GM12878 (cell line): ENCODE results near the gene KPNA5. TPM values are rescaled to one million over a fixed set of nuclear protein-coding genes. Genes with fewer than 3 reads are reported as not detected.
A peak's percentile ranks its signal among the peaks of the same experiment; 100 is the strongest.

Source experiments
- ATAC-seq: fragments of 200-7000 bp; cut with Tn5 transposase; 3 replicates; pipeline ENCODE4 v1.9.1; 2020; ENCODE audit warnings: mild to moderate bottlenecking, moderate library complexity
- Bru-seq: library from RNA; stranded (reverse); fragments of 400-500 nt; gene quantifications from one replicate; lab custom pipeline; 2021; lab: Mats Ljungman, UMichigan
- BruChase-seq, 2 experiments: library from RNA; stranded (reverse); fragments of 400-500 nt; gene quantifications; one replicate each; lab custom pipeline; 2021; lab: Mats Ljungman, UMichigan
- BruUV-seq: library from RNA; stranded (reverse); fragments of 400-500 nt; replicated peaks from 2 replicates; lab custom pipeline; 2021; lab: Mats Ljungman, UMichigan
- CTCF ChIA-PET: fragments of 300-600 bp; sonication (Branson Sonifier 250); formaldehyde crosslinking; extraction: SDS; loops from one replicate; lab custom pipeline; 2021; ENCODE audit warnings: inconsistent platforms; lab: Yijun Ruan, JAX
- POLR2A ChIA-PET: fragments of 350-600 bp; formaldehyde crosslinking; extraction: SDS; loops from one replicate; lab custom pipeline; 2021; ENCODE audit warnings: inconsistent platforms; lab: Charles Lee
- RAD21 ChIA-PET: fragments of 300-600 bp; sonication (Branson Sonifier 250); formaldehyde crosslinking; loops from one replicate; lab custom pipeline; 2023; ENCODE audit warnings: antibody characterized with exemption; ENCODE audit not compliant: unreplicated experiment; lab: Charles Lee
- SMC1A ChIA-PET: fragments of 300-600 bp; sonication (Branson Sonifier 250); formaldehyde crosslinking; loops from one replicate; lab custom pipeline; 2023; ENCODE audit not compliant: unreplicated experiment, uncharacterized antibody; lab: Charles Lee
- DNase-seq: peaks from one replicate; pipeline ENCODE4 v3.0.0-alpha.2; 2011; ENCODE audit warnings: low read depth, low spot score
- FAIRE-seq: peaks from 3 replicates; lab custom pipeline; 2011; peaks lifted over from hg19 to GRCh38; lab: Jason Lieb, UNC
- H2AFZ ChIP-seq: 2 replicates; pipeline ENCODE4 v1.6.0; 2011; ENCODE audit warnings: low read depth, low read length, control low read depth; ENCODE audit not compliant: control insufficient read depth
- H3K27ac ChIP-seq: 2 replicates; pipeline ENCODE4 v1.5.1; 2011; ENCODE audit warnings: control low read depth; ENCODE audit not compliant: control insufficient read depth, insufficient read depth
- H3K27me3 ChIP-seq, 2 experiments: replicated peaks in 1 of 2; 2 replicates each; pipeline versions ENCODE4 v1.6.0 to v1.6.1; 2011; ENCODE audit warnings: low read length in 1 of 2; ENCODE audit not compliant: control insufficient read depth in 2 of 2, insufficient read depth in 2 of 2
- H3K36me3 ChIP-seq, 2 experiments: 2 replicates each; pipeline ENCODE4 v1.5.1; 2011; ENCODE audit warnings: low read length in 1 of 2; ENCODE audit not compliant: control insufficient read depth in 2 of 2, insufficient read depth in 2 of 2
- H3K4me1 ChIP-seq: 2 replicates; pipeline ENCODE4 v1.6.1; 2011; ENCODE audit warnings: mild to moderate bottlenecking, low read length, moderate library complexity, mixed read lengths; ENCODE audit not compliant: control insufficient read depth, insufficient read depth
- H3K4me2 ChIP-seq: 2 replicates; pipeline ENCODE4 v1.6.0; 2011; ENCODE audit warnings: control low read depth; ENCODE audit not compliant: control insufficient read depth, insufficient read depth
- H3K4me3 ChIP-seq: fragments of 200-600 bp; sonication (generic); 2 replicates; pipeline ENCODE4 v1.5.1; 2016
- H3K79me2 ChIP-seq: 2 replicates; pipeline ENCODE4 v1.6.0; 2011; ENCODE audit warnings: low read length; ENCODE audit not compliant: control insufficient read depth, insufficient read depth
- H3K9ac ChIP-seq: 2 replicates; pipeline ENCODE4 v1.8.0; 2011; ENCODE audit warnings: low read length, control low read depth, mixed read lengths; ENCODE audit not compliant: control insufficient read depth, insufficient read depth
- H3K9me3 ChIP-seq: replicated peaks from 3 replicates; pipeline ENCODE4 v1.5.1; 2011; ENCODE audit warnings: mild to moderate bottlenecking, low read length; ENCODE audit not compliant: control insufficient read depth, insufficient read depth
- H4K20me1 ChIP-seq: 2 replicates; pipeline ENCODE4 v1.6.0; 2011; ENCODE audit not compliant: control insufficient read depth, insufficient read depth
- BACH1 ChIP-seq: fragments of 450-650 bp; IDR thresholded peaks from 2 replicates; pipeline ENCODE4 v1.6.1; 2017; ENCODE audit warnings: mild to moderate bottlenecking, borderline replicate concordance
- EGR1 ChIP-seq, 2 experiments: IDR thresholded peaks; 1 replicate in 1 of 2; 2 replicates in 1 of 2; pipeline ENCODE4 v1.6.1; 2011 to 2012; ENCODE audit warnings: low read depth in 2 of 2, low read length in 2 of 2, borderline replicate concordance in 1 of 2, mild to moderate bottlenecking in 1 of 2, moderate library complexity in 1 of 2
- LARP7 ChIP-seq: fragments of 450-650 bp; IDR thresholded peaks from 2 replicates; pipeline ENCODE4 v1.6.1; 2017; ENCODE audit warnings: mild to moderate bottlenecking
- MEF2B ChIP-seq: fragments of 450-650 bp; IDR thresholded peaks from 2 replicates; pipeline ENCODE4 v1.6.1; 2018; ENCODE audit warnings: mild to moderate bottlenecking, moderate library complexity; ENCODE audit not compliant: partially characterized antibody, poor library complexity, severe bottlenecking
- NFYA ChIP-seq: IDR thresholded peaks from 2 replicates; pipeline ENCODE4 v1.6.1; 2011; ENCODE audit warnings: low read depth, mild to moderate bottlenecking, low read length, improper control_type of control experiment, borderline replicate concordance
- NFYB ChIP-seq: IDR thresholded peaks from 2 replicates; pipeline ENCODE4 v1.6.1; 2011; ENCODE audit warnings: low read depth, mild to moderate bottlenecking, low read length, improper control_type of control experiment, moderate library complexity; ENCODE audit not compliant: insufficient read depth
- PKNOX1 ChIP-seq: fragments of 450-650 bp; IDR thresholded peaks from 2 replicates; pipeline ENCODE4 v1.6.1; 2016; ENCODE audit warnings: mild to moderate bottlenecking
- RBBP5 ChIP-seq: fragments of 200-600 bp; sonication (generic); conservative IDR thresholded peaks from 2 replicates; pipeline ENCODE4 v1.6.1; 2016
- RUNX3 ChIP-seq: IDR thresholded peaks from 2 replicates; pipeline ENCODE4 v1.6.1; 2012; ENCODE audit warnings: low read length, inconsistent platforms
- SUZ12 ChIP-seq: fragments of 200-600 bp; sonication (generic); IDR thresholded peaks from one replicate; pipeline ENCODE4 v1.6.1; 2018; ENCODE audit warnings: antibody characterized with exemption, mild to moderate bottlenecking; ENCODE audit not compliant: unreplicated experiment
- TAF1 ChIP-seq: IDR thresholded peaks from 2 replicates; pipeline ENCODE4 v1.6.1; 2011; ENCODE audit warnings: mild to moderate bottlenecking, low read depth, low read length, borderline replicate concordance
- YY1 ChIP-seq: IDR thresholded peaks from 2 replicates; pipeline ENCODE4 v1.6.1; 2011; ENCODE audit warnings: low read depth, mild to moderate bottlenecking, low read length
- ZBED1 ChIP-seq: IDR thresholded peaks from 2 replicates; pipeline ENCODE4 v1.6.1; 2016; ENCODE audit warnings: borderline replicate concordance
- WGBS: methylation state at CpG from one replicate; pipeline ENCODE4 v1.1.6; 2016; ENCODE audit warnings: low lambda C conversion rate; ENCODE audit not compliant: insufficient replicate concordance, insufficient coverage; ENCODE audit errors: missing lambda C conversion rate; 5-methylcytosine and 5-hydroxymethylcytosine counted together
- in situ Hi-C: fragments of 300-500 bp; cut with MboI; formaldehyde crosslinking; loops from 9 replicates; pipeline ENCODE4 v1.14.3; 2018; ENCODE audit warnings: mixed read lengths
- intact Hi-C: fragments of 100-400 bp; cut with micrococcal nuclease; formaldehyde crosslinking; loops from one replicate; pipeline ENCODE4 v1.14.2; 2022; ENCODE audit not compliant: unreplicated experiment
- long read RNA-seq, 2 experiments: library from polyadenylated mRNA; unstranded; transcript quantifications; one replicate each; pipeline ENCODE4 v2.0.0, GENCODE V29; 2019 to 2020
- polyA minus RNA-seq, 3 experiments: library from RNA; depleted of rRNA, polyadenylated mRNA; stranded (reverse); fragments of >200 nt; gene quantifications; 2 replicates each; pipeline ENCODE4 v1.2.3, GENCODE V29; 2011
- polyA plus RNA-seq, 11 experiments: library from polyadenylated mRNA; depleted of rRNA in 4 of 11; unstranded in 6 of 11; stranded (reverse) in 5 of 11; fragments of >200 nt; fragmentation: Nextera tagmentation in 4 of 11; fragmentation: Illumina TruSeq in 1 of 11; extraction: Ambion mirVana in 4 of 11; extraction: Trizol in 1 of 11; gene quantifications; 1 replicate in 1 of 11; 2 replicates in 10 of 11; pipeline versions ENCODE4 v1.2.1 to v1.2.3, GENCODE V29; 2011 to 2016; ENCODE audit warnings: inconsistent platforms in 2 of 11, missing spikeins in 2 of 11, low read depth in 1 of 11
- total RNA-seq, 4 experiments: library from RNA; depleted of rRNA in 3 of 4; stranded (reverse); fragments of >200 nt in 3 of 4; fragmentation: Illumina TruSeq in 1 of 4; extraction: Trizol in 1 of 4; gene quantifications; 2 replicates each; pipeline versions ENCODE4 v1.2.1 to v1.2.3, GENCODE V29; 2013 to 2021

The KPNA5 gene
- 12.5 and 15.5 TPM in 2 replicates for total RNA-seq (2013; cell fraction: nucleolus; rRNA removed)
- total RNA-seq (2014; rRNA removed) (4.2 and 4.8 TPM in 2 replicates), total RNA-seq (2014; rRNA removed; fragmentation: Illumina TruSeq; extraction: Trizol) (7.0 and 7.6 TPM in 2 replicates), total RNA-seq (2021) (6.0 and 7.0 TPM in 2 replicates), polyA plus RNA-seq (2011; rRNA removed) (4.8 and 10.6 TPM in 2 replicates), polyA plus RNA-seq (2014; fragmentation: Illumina TruSeq; extraction: Trizol) (4.7 and 5.9 TPM in 2 replicates), polyA plus RNA-seq (2014; fragmentation: Nextera tagmentation; extraction: Ambion mirVana) (1 to 10 TPM; 1.9 to 2.5 TPM), polyA plus RNA-seq (2014; rRNA removed) (2.9 and 4.6 TPM in 2 replicates), polyA plus RNA-seq (2016; fragmentation: Nextera tagmentation; extraction: Ambion mirVana) (1 to 10 TPM; 3.0 to 4.4 TPM), polyA minus RNA-seq (2011; rRNA and poly(A)+ RNA removed) (3.4 and 3.8 TPM in 2 replicates), Bru-seq, nascent RNA (percentile 78 among the genes with signal in this experiment), BruChase-seq, experiment 1, labeled RNA remaining after a 6-hour chase (percentile 65 among the genes with signal in this experiment), BruChase-seq, experiment 2, labeled RNA remaining after a 2-hour chase (percentile 76 among the genes with signal in this experiment)
- 1.6 TPM for polyA plus RNA-seq (2011; ENCODE audit: low read depth)
- polyA plus RNA-seq (2011; cell fraction: cytosol; rRNA removed) = 1.5 and 1.7 TPM in 2 replicates
- polyA plus RNA-seq (2011; cell fraction: nucleus; rRNA removed) = 5.7 and 6.0 TPM in 2 replicates
- polyA plus RNA-seq (2012) = 3.4 and 4.1 TPM in 2 replicates
- polyA minus RNA-seq (2011; cell fraction: cytosol; rRNA and poly(A)+ RNA removed) = 2.6 and 3.6 TPM in 2 replicates
- polyA minus RNA-seq (2011; cell fraction: nucleus; rRNA and poly(A)+ RNA removed) = 3.1 and 5.0 TPM in 2 replicates
- long read RNA-seq, experiment 1, partial matches to known transcripts = 0 of 2 reads
- long read RNA-seq, experiment 1, other reads (novel, unspliced or antisense) = 1 of 2 reads
- long read RNA-seq, experiment 2, full-length matches to known transcripts = 4 of 20 reads
- long read RNA-seq, experiment 2, partial matches to known transcripts = 1 of 20 reads
- long read RNA-seq, experiment 2, other reads (novel, unspliced or antisense) = 15 of 20 reads

GRCh38 chr6:116680880-116681672 lies at the start of gene KPNA5:
TSS of gene KPNA5 (plus strand) at chr6:116681211. CDS start at chr6:116681335, 124 bp downstream.
- Histone ChIP-seq H3K79me2 (peaks cover 23% of the 10 kb centered on the region), H3K9ac (peak within 1 kb of the TSS; percentile 91), H3K36me3 (no peaks in the 10 kb centered on the region), H3K4me3 (peak within 1 kb of the TSS; percentile 98), H3K27ac (peak within 1 kb of the TSS; percentile 89), H2AFZ (peak within 1 kb of the TSS; percentile 100), H3K9me3 (peaks cover 2% of the 10 kb centered on the region; the same call in 2 of the 3 replicates), H3K4me1 (no peaks in the 10 kb centered on the region), H3K27me3 (no peaks in the 10 kb centered on the region), H4K20me1 (no peaks in the 10 kb centered on the region), H3K4me2 (peak within 1 kb of the TSS; percentile 88)
- 2% methylated on average over 66 of the region's 69 CpGs for WGBS
- ChIA-PET RAD21 (interaction anchor here (0.6 to 1.0 kb wide), 2 partner anchors 12 to 13 kb away, joined by 3 to 8 read pairs; partner anchors contain the start of gene ZUP1), SMC1A (interaction anchor here (1.0 to 1.8 kb wide), 5 partner anchors 10 to 39 kb away, joined by 3 to 7 read pairs (median 4); partner anchors contain the start of gene ZUP1), CTCF (interaction anchor here (1.0 kb wide), 1 partner anchor 10 kb away, joined by 3 read pairs; no protein-coding TSS in a partner anchor), POLR2A (interaction anchor here (0.7 to 2.7 kb wide), 7 partner anchors 8 to 402 kb away, joined by 3 to 19 read pairs (median 4); partner anchors contain the start of genes TSPYL1 and ZUP1)
- DNase-seq (peak; percentile 69), ATAC-seq (peak; percentile 96), FAIRE-seq (peak; percentile 38)
- intact Hi-C loops = loop anchor here (1.0 to 2.0 kb wide), 2 partner anchors 13 to 110 kb away; partner anchors contain the start of genes RWDD1 and ZUP1
- TSS peak; percentile 73 for BruUV-seq
- in situ Hi-C loops = no loop called here
- TF ChIP-seq MEF2B (peak; percentile 72), NFYA (no peak), SUZ12 (no peak), RBBP5 (no peak), RUNX3 (peak; percentile 77), YY1 (peak; percentile 99), EGR1 (IDR thresholded peaks at IDR 0.05; ENCODE audit: borderline replicate concordance in 1 of 2, low read depth in 2 of 2, low read length in 2 of 2) (peak in 1 of 2 experiments; percentile 71; a peak in 2 of 3 replicates), BACH1 (peak; percentile 19; the same call in 1 of the 2 replicates), ZBED1 (no peak), PKNOX1 (peak; percentile 79), NFYB (no peak), TAF1 (peak; percentile 87), LARP7 (0 out of 2 replicates have a peak, but pooled peaks have one; percentile 40)
